SU-DHL-6 (cell line): Measurements from ENCODE around the gene DNAJB5.

Experiments
- EZH2phosphoT487 ChIP-seq: fragments of 200-600 bp; sonication (generic), shearing (Covaris generic); conservative IDR thresholded peaks from 2 replicates; pipeline ENCODE4 v1.6.1; 2018; ENCODE audit warnings: mild to moderate bottlenecking, antibody characterized with exemption, low read length, moderate library complexity, mixed read lengths
- TF ChIP-seq, protein P1 (sequence below): fragments of 200-600 bp; sonication (generic); IDR thresholded peaks from one replicate; pipeline ENCODE4 v1.5.1; 2017; ENCODE audit warnings: antibody characterized with exemption, mild to moderate bottlenecking, low read length, moderate library complexity; ENCODE audit not compliant: insufficient read depth, poor library complexity, severe bottlenecking

DNA sequence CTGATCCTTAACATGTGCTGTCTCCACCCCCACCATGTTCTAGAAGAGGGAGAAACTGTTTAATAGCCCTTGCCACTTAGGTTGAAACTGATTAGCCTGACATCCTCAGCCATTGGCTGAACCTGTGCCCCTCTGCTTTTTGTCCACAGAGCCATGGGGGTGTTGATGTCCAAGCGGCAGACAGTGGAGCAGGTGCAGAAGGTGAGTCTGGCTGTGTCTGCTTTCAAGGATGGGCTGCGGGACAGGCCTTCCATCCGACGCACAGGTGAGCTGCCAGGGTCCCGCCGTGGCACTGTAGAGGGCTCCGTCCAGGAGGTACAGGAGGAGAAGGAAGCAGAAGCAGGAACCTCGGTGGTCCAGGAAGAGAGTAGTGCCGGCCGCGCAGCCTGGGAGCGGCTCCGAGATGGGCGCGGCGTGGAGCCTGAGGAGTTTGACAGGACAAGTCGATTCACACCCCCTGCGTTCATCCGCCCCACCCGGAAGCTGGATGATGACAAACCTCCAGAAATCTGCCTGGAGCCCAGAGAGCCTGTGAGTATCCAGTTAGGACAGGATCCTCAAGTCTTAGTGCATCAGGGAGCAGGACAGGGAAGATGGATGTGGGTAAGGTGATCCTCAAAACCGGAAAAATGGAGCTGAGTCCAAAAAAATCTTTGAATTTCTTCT is 18.3 kb upstream of the DNAJB5 start:
- TF ChIP-seq, protein P1, sequence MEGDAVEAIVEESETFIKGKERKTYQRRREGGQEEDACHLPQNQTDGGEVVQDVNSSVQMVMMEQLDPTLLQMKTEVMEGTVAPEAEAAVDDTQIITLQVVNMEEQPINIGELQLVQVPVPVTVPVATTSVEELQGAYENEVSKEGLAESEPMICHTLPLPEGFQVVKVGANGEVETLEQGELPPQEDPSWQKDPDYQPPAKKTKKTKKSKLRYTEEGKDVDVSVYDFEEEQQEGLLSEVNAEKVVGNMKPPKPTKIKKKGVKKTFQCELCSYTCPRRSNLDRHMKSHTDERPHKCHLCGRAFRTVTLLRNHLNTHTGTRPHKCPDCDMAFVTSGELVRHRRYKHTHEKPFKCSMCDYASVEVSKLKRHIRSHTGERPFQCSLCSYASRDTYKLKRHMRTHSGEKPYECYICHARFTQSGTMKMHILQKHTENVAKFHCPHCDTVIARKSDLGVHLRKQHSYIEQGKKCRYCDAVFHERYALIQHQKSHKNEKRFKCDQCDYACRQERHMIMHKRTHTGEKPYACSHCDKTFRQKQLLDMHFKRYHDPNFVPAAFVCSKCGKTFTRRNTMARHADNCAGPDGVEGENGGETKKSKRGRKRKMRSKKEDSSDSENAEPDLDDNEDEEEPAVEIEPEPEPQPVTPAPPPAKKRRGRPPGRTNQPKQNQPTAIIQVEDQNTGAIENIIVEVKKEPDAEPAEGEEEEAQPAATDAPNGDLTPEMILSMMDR, result no peak
- TF ChIP-seq EZH2phosphoT487, result no peak
